ENCODE data around the gene RND1. TPM values are rescaled to one million over a fixed set of nuclear protein-coding genes. Genes with fewer than 3 reads are reported as not detected.

Gene RND1
- polyA plus RNA-seq, 3 donors, result 0.40 to 0.49 TPM; not detected in 1

GRCh38 chr12:48810903-48811431 is 54.7 kb downstream of the RND1 start:
- 100% methylated on average over 2 of the region's 5 CpGs for WGBS (ENCODE audit: insufficient coverage)
- Histone ChIP-seq H2AFZ (ENCODE audit: insufficient read depth, low read depth, low read length, poor library complexity, severe bottlenecking) (no peak overlapping the region), H4K20me1 (ENCODE audit: insufficient read depth, low read length) (no peaks in the 10 kb centered on the region), H3K36me3 (replicated peaks in 1 of 2; ENCODE audit: control insufficient read depth in 1 of 2, insufficient read depth in 2 of 2, low read length in 2 of 2) (no peaks in the 10 kb centered on the region), H3K4me1 (ENCODE audit: control insufficient read depth in 1 of 2, insufficient read depth in 2 of 2, low read length in 2 of 2) (peaks cover 14 to 21% of the 10 kb centered on the region in 2 donors), H3K9ac (ENCODE audit: insufficient read depth, low read length, poor library complexity, severe bottlenecking) (no peak overlapping the region), H3K9me3 (replicated peaks in 1 of 2; ENCODE audit: control insufficient read depth in 1 of 2, insufficient read depth in 1 of 2, low read length in 2 of 2) (no peaks in the 10 kb centered on the region), H3K4me3 (replicated peaks in 1 of 3; ENCODE audit: low read depth in 2 of 3, low read length in 3 of 3) (no peak overlapping the region), H3K27ac (ENCODE audit: low read depth in 1 of 2, low read length in 2 of 2) (no peak overlapping the region), H3K79me2 (ENCODE audit: insufficient read depth, low read length) (no peaks in the 10 kb centered on the region), H3K4me2 (replicated peaks; ENCODE audit: extremely low read depth, low read length, poor library complexity, severe bottlenecking) (no peak overlapping the region), H3K27me3 (ENCODE audit: control insufficient read depth in 2 of 2, insufficient read depth in 2 of 2, low read length in 2 of 2) (no peaks in the 10 kb centered on the region)
- intact Hi-C loops (cut with micrococcal nuclease), result no loop called here
- H3K9me3 Mint-ChIP-seq, result peaks cover 0 to 2% (median 0%) of the 10 kb centered on the region in 7 donors
- H3K27me3 Mint-ChIP-seq (ENCODE audit: low read depth in 3 of 3), result peaks cover 2 to 10% (median 5%) of the 10 kb centered on the region in 3 donors
- TF ChIP-seq CTCF (IDR thresholded peaks at IDR 0.05), result no peak
- peaks cover 14% of the 10 kb centered on the region for H3K4me1 Mint-ChIP-seq
- H3K4me3 Mint-ChIP-seq, result no peak overlapping the region
- no peak overlapping the region for H3K27ac Mint-ChIP-seq
- H3K36me3 Mint-ChIP-seq, result no peaks in the 10 kb centered on the region
- peak in 1 of 3 donors; percentile 2 for DNase-seq

GRCh38 chr12:48807981-48808380 is 57.7 kb downstream of the RND1 start:
- 83% methylated on average over 2 of the region's 3 CpGs for WGBS (ENCODE audit: insufficient coverage)
- Histone ChIP-seq H3K9ac (ENCODE audit: insufficient read depth, low read length, poor library complexity, severe bottlenecking) (no peak overlapping the region), H3K79me2 (ENCODE audit: insufficient read depth, low read length) (no peaks in the 10 kb centered on the region), H3K36me3 (replicated peaks in 1 of 2; ENCODE audit: control insufficient read depth in 1 of 2, insufficient read depth in 2 of 2, low read length in 2 of 2) (no peaks in the 10 kb centered on the region), H3K9me3 (replicated peaks in 1 of 2; ENCODE audit: control insufficient read depth in 1 of 2, insufficient read depth in 1 of 2, low read length in 2 of 2) (no peaks in the 10 kb centered on the region), H3K27me3 (ENCODE audit: control insufficient read depth in 2 of 2, insufficient read depth in 2 of 2, low read length in 2 of 2) (no peaks in the 10 kb centered on the region), H3K4me3 (replicated peaks in 1 of 3; ENCODE audit: low read depth in 2 of 3, low read length in 3 of 3) (no peak overlapping the region), H3K27ac (ENCODE audit: low read depth in 1 of 2, low read length in 2 of 2) (no peak overlapping the region), H3K4me2 (replicated peaks; ENCODE audit: extremely low read depth, low read length, poor library complexity, severe bottlenecking) (no peak overlapping the region), H4K20me1 (ENCODE audit: insufficient read depth, low read length) (no peaks in the 10 kb centered on the region), H2AFZ (ENCODE audit: insufficient read depth, low read depth, low read length, poor library complexity, severe bottlenecking) (no peak overlapping the region), H3K4me1 (ENCODE audit: control insufficient read depth in 1 of 2, insufficient read depth in 2 of 2, low read length in 2 of 2) (no peaks in the 10 kb centered on the region)
- Mint-ChIP-seq H3K27me3 (ENCODE audit: low read depth in 3 of 3) (peaks cover 2 to 10% (median 4%) of the 10 kb centered on the region in 3 donors), H3K27ac (no peak overlapping the region), H3K4me3 (no peak overlapping the region), H3K36me3 (no peaks in the 10 kb centered on the region), H3K9me3 (peaks cover 0 to 2% (median 0%) of the 10 kb centered on the region in 7 donors), H3K4me1 (peaks cover 3% of the 10 kb centered on the region)
- intact Hi-C loops (cut with micrococcal nuclease), result no loop called here
- DNase-seq, result no peak
- TF ChIP-seq CTCF (IDR thresholded peaks at IDR 0.05), result no peak

Small RNA genes within 50 kb of the gene (small RNA-seq; reads per million reads assigned to genes)
- gene AC073610.1 (ENCODE audit: insufficient read length, low read depth), result not detected
- not detected for gene RF00019 (ENCODE audit: insufficient read length, low read depth)
- not detected for gene RNU6-600P (ENCODE audit: insufficient read length, low read depth)

Other genes with a start within 250 kb of the RND1 start
- gene KANSL2, start 183.6 kb downstream of the RND1 start, polyA plus RNA-seq, result 10 to 100 TPM; 12.2 to 20.3 (median 12.5) TPM
- gene CCNT1, start 149.2 kb downstream of the RND1 start, polyA plus RNA-seq, result 1 to 10 TPM; 2.3 to 8.3 (median 4.4) TPM
- gene ADCY6, start 76.8 kb downstream of the RND1 start, polyA plus RNA-seq, result under 1 TPM in 2 of 3 donors, not detected in 1; 0.03 to 0.29 TPM
- gene CACNB3, start 47.4 kb downstream of the RND1 start, polyA plus RNA-seq, result 1 to 10 TPM in 2 of 3 donors, under 1 TPM in 1; 0.84 to 6.3 (median 1.5) TPM
- gene DDX23, start 13.7 kb downstream of the RND1 start, polyA plus RNA-seq, result 10 to 100 TPM; 21.4 to 63.8 (median 28.4) TPM
- gene FKBP11, start 59.6 kb upstream of the RND1 start, polyA plus RNA-seq, result 10 to 100 TPM in 1 of 3 donors, 1 to 10 TPM in 2; 1.5 to 15.2 (median 2.2) TPM
- gene ARF3, start 91.6 kb upstream of the RND1 start, polyA plus RNA-seq, result 10 to 100 TPM; 56.5 to 88.5 (median 58.4) TPM
- gene WNT10B, start 105.9 kb upstream of the RND1 start, polyA plus RNA-seq, result under 1 TPM in 1 of 3 donors, not detected in 2; 0.23 TPM
- gene WNT1, start 112.5 kb upstream of the RND1 start, polyA plus RNA-seq, result under 1 TPM in 1 of 3 donors, not detected in 2; 0.33 TPM
- under 1 TPM in 1 of 3 donors, not detected in 2; 0.27 TPM for gene DDN, start 133.5 kb upstream of the RND1 start, polyA plus RNA-seq
- 10 to 100 TPM; 35.9 to 58.9 (median 50.1) TPM for gene PRKAG1, start 152.9 kb upstream of the RND1 start, polyA plus RNA-seq
- gene KMT2D, start 194.9 kb upstream of the RND1 start, polyA plus RNA-seq, result 10 to 100 TPM in 1 of 3 donors, 1 to 10 TPM in 2; 1.2 to 66.9 (median 2.7) TPM
- gene RHEBL1, start 204.1 kb upstream of the RND1 start, polyA plus RNA-seq, result under 1 TPM; 0.17 to 0.96 (median 0.50) TPM
- not detected for gene DHH, start 228.9 kb upstream of the RND1 start, polyA plus RNA-seq
- 100 to 1,000 TPM in 1 of 3 donors, 10 to 100 TPM in 2; 22.0 to 104 (median 25.9) TPM for gene LMBR1L, start 245.0 kb upstream of the RND1 start, polyA plus RNA-seq

Data from CD14-positive monocyte (primary cell).